HEK293 (cell line): ENCODE measurements around the gene TFDP1.

Source experiments
- CTCF ChIA-PET: fragments of 350-600 bp; formaldehyde crosslinking; extraction: SDS; loops from one replicate; lab custom pipeline; 2021; ENCODE audit warnings: antibody characterized with exemption; lab: Yijun Ruan, JAX
- POLR2A ChIA-PET: fragments of 300-600 bp; formaldehyde crosslinking; extraction: SDS; loops from one replicate; lab custom pipeline; 2020; ENCODE audit warnings: antibody characterized with exemption, inconsistent platforms; lab: Yijun Ruan, JAX
- H3K27ac ChIP-seq: fragments of 200-500 bp; sonication (Bioruptor generic); 2 replicates; pipeline ENCODE4 v1.5.1; 2014; ENCODE audit warnings: low read depth, low read length, control low read depth, inconsistent platforms; ENCODE audit errors: extremely low read depth
- H3K36me3 ChIP-seq, 2 experiments: fragments of 200-500 bp in 1 of 2; sonication (Bioruptor generic) in 1 of 2; 1 replicate in 1 of 2; 2 replicates in 1 of 2; pipeline ENCODE4 v1.5.1; 2014 to 2017; ENCODE audit warnings: inconsistent platforms in 2 of 2, low read length in 2 of 2; ENCODE audit not compliant: control insufficient read depth in 2 of 2, insufficient read depth in 1 of 2
- H3K4me1 ChIP-seq: fragments of 200-500 bp; sonication (Bioruptor generic); 2 replicates; pipeline ENCODE4 v1.5.1; 2014; ENCODE audit warnings: mild to moderate bottlenecking, low read length, inconsistent platforms; ENCODE audit not compliant: control insufficient read depth, insufficient read depth
- H3K4me3 ChIP-seq: 2 replicates; pipeline ENCODE4 v1.5.1; 2011; ENCODE audit warnings: low read depth, mild to moderate bottlenecking, control low read depth, low read length, moderate library complexity
- H3K9me3 ChIP-seq: fragments of 200-500 bp; sonication (Bioruptor generic); 2 replicates; pipeline ENCODE4 v1.5.1; 2014; ENCODE audit warnings: low read depth, low read length, inconsistent platforms; ENCODE audit not compliant: control insufficient read depth, insufficient read depth
- GFI1B ChIP-seq: fragments of 450-650 bp; formaldehyde crosslinking; IDR thresholded peaks from 2 replicates; pipeline ENCODE4 v1.5.1; 2016; ENCODE audit warnings: missing biosample characterization, missing genetic modification characterization
- RBAK ChIP-seq: fragments of 450-650 bp; formaldehyde crosslinking; IDR thresholded peaks from 2 replicates; pipeline ENCODE4 v1.5.1; 2016; ENCODE audit warnings: missing biosample characterization, missing genetic modification characterization
- SP2 ChIP-seq: fragments of 450-650 bp; formaldehyde crosslinking; IDR thresholded peaks from 2 replicates; pipeline ENCODE4 v1.5.1; 2016; ENCODE audit warnings: missing biosample characterization, missing genetic modification characterization
- TSHZ1 ChIP-seq: fragments of 450-650 bp; formaldehyde crosslinking; IDR thresholded peaks from 2 replicates; pipeline ENCODE4 v1.5.1; 2016; ENCODE audit warnings: missing biosample characterization, missing genetic modification characterization, borderline replicate concordance
- ZBTB48 ChIP-seq: fragments of 450-650 bp; formaldehyde crosslinking; IDR thresholded peaks from 2 replicates; pipeline ENCODE4 v1.5.1; 2016; ENCODE audit warnings: missing biosample characterization, missing genetic modification characterization
- ZEB2 ChIP-seq: fragments of 450-650 bp; formaldehyde crosslinking; IDR thresholded peaks from 2 replicates; pipeline ENCODE4 v1.5.1; 2016; ENCODE audit warnings: missing biosample characterization, missing genetic modification characterization
- ZNF10 ChIP-seq: fragments of 450-650 bp; formaldehyde crosslinking; IDR thresholded peaks from 2 replicates; pipeline ENCODE4 v1.5.1; 2017; ENCODE audit warnings: missing biosample characterization, missing genetic modification characterization
- ZNF121 ChIP-seq: fragments of 450-650 bp; formaldehyde crosslinking; IDR thresholded peaks from 2 replicates; pipeline ENCODE4 v1.5.1; 2016; ENCODE audit warnings: missing biosample characterization, missing genetic modification characterization
- ZNF157 ChIP-seq: fragments of 450-650 bp; formaldehyde crosslinking; IDR thresholded peaks from 2 replicates; pipeline ENCODE4 v1.5.1; 2016; ENCODE audit warnings: missing biosample characterization, missing genetic modification characterization
- ZNF18 ChIP-seq: fragments of 450-650 bp; formaldehyde crosslinking; IDR thresholded peaks from 2 replicates; pipeline ENCODE4 v1.5.1; 2016; ENCODE audit warnings: missing biosample characterization, missing genetic modification characterization
- ZNF423 ChIP-seq: fragments of 450-650 bp; formaldehyde crosslinking; IDR thresholded peaks from 2 replicates; pipeline ENCODE4 v1.5.1; 2016; ENCODE audit warnings: missing biosample characterization, missing genetic modification characterization
- ZNF530 ChIP-seq: fragments of 450-650 bp; formaldehyde crosslinking; IDR thresholded peaks from 2 replicates; pipeline ENCODE4 v1.5.1; 2016; ENCODE audit warnings: low read depth, missing biosample characterization, missing genetic modification characterization
- ZNF558 ChIP-seq: fragments of 450-650 bp; formaldehyde crosslinking; IDR thresholded peaks from 2 replicates; pipeline ENCODE4 v1.5.1; 2016; ENCODE audit warnings: missing biosample characterization, missing genetic modification characterization
- ZSCAN4 ChIP-seq: fragments of 450-650 bp; formaldehyde crosslinking; IDR thresholded peaks from 2 replicates; pipeline ENCODE4 v1.5.1; 2017; ENCODE audit warnings: missing biosample characterization, missing genetic modification characterization
- ZXDB ChIP-seq: fragments of 450-650 bp; formaldehyde crosslinking; IDR thresholded peaks from 2 replicates; pipeline ENCODE4 v1.5.1; 2016; ENCODE audit warnings: missing biosample characterization, missing genetic modification characterization

The TFDP1 gene

GRCh38 chr13:113537205-113537604, 47.3 kb upstream of the TFDP1 start:
- Histone ChIP-seq H3K27ac (no peak overlapping the region), H3K4me1 (no peaks in the 10 kb centered on the region), H3K4me3 (no peak overlapping the region), H3K36me3 (peaks cover 0 to 54% of the 10 kb centered on the region in 2 experiments; a peak in 1 of 3 replicates), H3K9me3 (no peaks in the 10 kb centered on the region)
- ChIA-PET POLR2A (no interaction called here), CTCF (interaction anchor here (0.9 kb wide), 1 partner anchor 23 kb away, joined by 5 read pairs; no protein-coding TSS in a partner anchor)
- TF ChIP-seq GFI1B (tag by site-specific recombination): no peak
- TF ChIP-seq ZNF423: no peak
- TF ChIP-seq ZNF558 (tag by site-specific recombination): no peak

- no peak for TF ChIP-seq SP2 (tag by site-specific recombination)
- TF ChIP-seq TSHZ1 (tag by site-specific recombination): no peak
- no peak for TF ChIP-seq ZBTB48 (tag by site-specific recombination)
- no peak for TF ChIP-seq RBAK (tag by site-specific recombination)
- TF ChIP-seq ZSCAN4 (tag by site-specific recombination): peak; percentile 60
- no peak for TF ChIP-seq ZXDB (tag by site-specific recombination)
- peaks cover 0 to 52% of the 10 kb centered on the region in 2 experiments; a peak in 1 of 3 replicates for H3K36me3 ChIP-seq
- POLR2A ChIA-PET: no interaction called here
- CTCF ChIA-PET: interaction anchor here (0.6 to 0.9 kb wide), 2 partner anchors 24 to 107 kb away, joined by 5 read pairs; no protein-coding TSS in a partner anchor
- no peaks in the 10 kb centered on the region for H3K4me1 ChIP-seq
- H3K27ac ChIP-seq: no peak overlapping the region
- H3K4me3 ChIP-seq: no peak overlapping the region
- H3K9me3 ChIP-seq: no peaks in the 10 kb centered on the region
Measured at GRCh38 chr13:113537909-113538688, 46.5 kb upstream of the TFDP1 start.

- H3K4me1 ChIP-seq: no peaks in the 10 kb centered on the region
- POLR2A ChIA-PET: no interaction called here
- TF ChIP-seq GFI1B (tag by site-specific recombination): no peak
- TF ChIP-seq ZNF121: no peak
- no peak for TF ChIP-seq ZEB2 (tag by site-specific recombination)
- no peak for TF ChIP-seq ZNF10 (tag by site-specific recombination)
- no peak for TF ChIP-seq ZNF530 (tag by site-specific recombination)
- TF ChIP-seq ZNF157 (tag by site-specific recombination): no peak
- TF ChIP-seq ZNF18 (tag by site-specific recombination): no peak
- TF ChIP-seq, all 188 proteins: peak for 0
- Histone ChIP-seq H3K36me3 (peaks cover 0 to 50% of the 10 kb centered on the region in 2 experiments; a peak in 1 of 3 replicates), H3K27ac (no peak overlapping the region), H3K9me3 (no peaks in the 10 kb centered on the region), H3K4me3 (no peak overlapping the region)
- CTCF ChIA-PET: no interaction called here
Measured at GRCh38 chr13:113538689-113539058, 45.9 kb upstream of the TFDP1 start.
